NCI-H1048 (cell line): ENCODE results near the gene NUDT2.
"Not testable (repeated sequence)": the region's sequence is repeated elsewhere in the genome, so short reads cannot be mapped to it uniquely, and the experiment has no call there.

Source experiments
- DNase-seq: peaks from one replicate; lab custom pipeline; 2025; lab: John Stamatoyannopoulos, UW

Gene NUDT2

DNA sequence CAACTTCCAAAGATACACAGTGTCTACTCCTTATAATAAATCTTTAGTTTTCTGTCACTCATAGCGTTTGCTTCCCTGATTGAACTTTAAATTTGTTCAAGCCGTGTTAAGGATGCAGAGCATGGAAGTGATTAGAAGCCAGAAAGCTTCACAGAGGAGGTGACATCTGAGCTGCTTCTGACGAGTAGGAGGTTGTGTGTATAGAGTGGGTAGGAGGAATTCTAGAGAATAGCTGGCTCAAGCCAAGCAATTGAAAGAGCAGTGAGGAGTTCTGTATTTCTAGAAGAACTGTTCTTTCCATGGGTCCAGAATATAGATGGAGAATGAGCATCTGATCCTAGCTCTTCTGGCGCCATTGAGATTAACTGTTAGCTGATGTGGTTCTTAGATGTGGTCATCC, 6.0 kb downstream of the NUDT2 start:
- no peak for DNase-seq

DNA sequence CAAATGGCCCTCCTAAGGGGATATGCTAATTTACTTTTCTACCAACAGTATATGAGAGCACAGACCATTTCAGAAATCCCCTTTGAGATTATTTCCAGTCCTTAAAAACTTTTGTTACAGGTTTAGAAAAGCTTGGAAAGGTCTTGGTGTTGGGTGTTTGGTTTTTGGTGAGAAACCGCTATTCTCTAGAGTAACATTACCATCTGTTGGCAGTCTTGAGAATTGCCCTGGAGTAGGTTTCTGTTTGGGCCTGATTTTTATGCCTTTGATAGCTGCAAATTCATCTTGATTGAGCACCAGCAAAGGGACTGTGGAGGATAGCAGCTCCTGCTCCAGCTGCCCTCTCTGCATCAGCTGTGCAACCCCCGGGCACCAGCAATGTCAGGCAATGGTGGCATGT, 8.0 kb downstream of the NUDT2 start:
- DNase-seq, result no peak

DNA sequence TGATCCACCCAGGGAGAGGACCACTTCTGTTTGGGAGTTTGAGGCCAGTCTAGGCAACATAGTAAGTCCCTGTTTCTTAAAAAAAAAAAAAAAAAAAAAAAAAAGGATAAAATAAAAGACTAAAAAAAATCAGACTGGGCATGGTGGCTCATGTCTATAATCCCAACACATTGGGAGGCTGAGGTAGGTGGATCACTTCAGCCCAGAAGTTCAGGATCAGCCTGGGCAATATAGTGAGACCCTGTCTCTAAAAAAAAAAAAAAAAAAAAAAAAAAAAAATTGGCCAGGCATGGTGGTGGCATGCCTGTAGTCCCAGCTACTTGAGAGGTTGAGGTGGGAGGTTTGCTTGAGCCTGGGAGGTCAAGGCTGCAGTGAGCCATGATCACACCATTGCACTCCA, 8.7 kb downstream of the NUDT2 start:
- DNase-seq, result not testable (repeated sequence)

DNA sequence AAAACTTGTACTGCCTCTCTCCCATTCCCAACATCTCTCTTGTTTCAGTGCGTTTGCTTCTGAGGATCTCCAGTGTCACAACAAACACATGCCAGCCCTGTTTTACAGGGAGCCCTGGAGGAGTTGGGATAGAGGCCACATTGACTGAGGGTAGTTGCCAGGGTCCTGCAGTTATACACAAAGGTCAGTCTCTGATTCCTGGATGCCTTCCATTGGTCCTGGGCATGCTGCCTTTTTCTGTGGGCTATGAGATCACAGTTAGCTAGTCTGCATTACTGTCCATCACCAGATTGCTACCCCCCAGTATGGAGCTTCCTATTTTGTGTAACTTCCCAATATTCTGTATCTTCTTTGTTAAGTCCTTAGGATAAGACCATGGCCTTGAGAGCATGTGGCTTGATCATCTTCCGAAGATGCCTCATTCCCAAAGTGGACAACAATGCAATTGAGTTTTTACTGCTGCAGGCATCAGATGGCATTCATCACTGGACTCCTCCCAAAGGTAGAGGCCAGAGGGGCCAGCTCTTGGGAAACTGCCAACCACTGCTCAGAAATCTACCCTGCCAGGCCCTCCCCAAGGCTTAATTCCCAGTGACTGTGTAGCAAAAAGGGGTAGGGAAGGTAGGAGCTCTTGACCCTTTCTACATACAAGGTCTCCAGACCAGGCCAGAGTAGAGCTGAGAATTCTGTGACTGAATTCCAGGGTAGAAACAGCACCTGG, 9.5 kb downstream of the NUDT2 start:
- DNase-seq, result no peak

- no peak for DNase-seq
Measured at GRCh38 chr9:34341659-34342295, 12.4 kb downstream of the NUDT2 start.

DNA sequence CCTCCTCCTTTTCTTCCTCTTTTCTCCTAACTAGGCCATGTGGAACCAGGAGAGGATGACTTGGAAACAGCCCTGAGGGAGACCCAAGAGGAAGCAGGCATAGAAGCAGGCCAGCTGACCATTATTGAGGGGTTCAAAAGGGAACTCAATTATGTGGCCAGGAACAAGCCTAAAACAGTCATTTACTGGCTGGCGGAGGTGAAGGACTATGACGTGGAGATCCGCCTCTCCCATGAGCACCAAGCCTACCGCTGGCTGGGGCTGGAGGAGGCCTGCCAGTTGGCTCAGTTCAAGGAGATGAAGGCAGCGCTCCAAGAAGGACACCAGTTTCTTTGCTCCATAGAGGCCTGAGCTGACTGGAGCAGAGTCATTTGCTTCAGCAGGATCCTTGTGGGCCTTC, 13.7 kb downstream of the NUDT2 start:
- DNase-seq, result no peak

- DNase-seq, result no peak
Measured at GRCh38 chr9:34343605-34344004, 14.2 kb downstream of the NUDT2 start.

DNA sequence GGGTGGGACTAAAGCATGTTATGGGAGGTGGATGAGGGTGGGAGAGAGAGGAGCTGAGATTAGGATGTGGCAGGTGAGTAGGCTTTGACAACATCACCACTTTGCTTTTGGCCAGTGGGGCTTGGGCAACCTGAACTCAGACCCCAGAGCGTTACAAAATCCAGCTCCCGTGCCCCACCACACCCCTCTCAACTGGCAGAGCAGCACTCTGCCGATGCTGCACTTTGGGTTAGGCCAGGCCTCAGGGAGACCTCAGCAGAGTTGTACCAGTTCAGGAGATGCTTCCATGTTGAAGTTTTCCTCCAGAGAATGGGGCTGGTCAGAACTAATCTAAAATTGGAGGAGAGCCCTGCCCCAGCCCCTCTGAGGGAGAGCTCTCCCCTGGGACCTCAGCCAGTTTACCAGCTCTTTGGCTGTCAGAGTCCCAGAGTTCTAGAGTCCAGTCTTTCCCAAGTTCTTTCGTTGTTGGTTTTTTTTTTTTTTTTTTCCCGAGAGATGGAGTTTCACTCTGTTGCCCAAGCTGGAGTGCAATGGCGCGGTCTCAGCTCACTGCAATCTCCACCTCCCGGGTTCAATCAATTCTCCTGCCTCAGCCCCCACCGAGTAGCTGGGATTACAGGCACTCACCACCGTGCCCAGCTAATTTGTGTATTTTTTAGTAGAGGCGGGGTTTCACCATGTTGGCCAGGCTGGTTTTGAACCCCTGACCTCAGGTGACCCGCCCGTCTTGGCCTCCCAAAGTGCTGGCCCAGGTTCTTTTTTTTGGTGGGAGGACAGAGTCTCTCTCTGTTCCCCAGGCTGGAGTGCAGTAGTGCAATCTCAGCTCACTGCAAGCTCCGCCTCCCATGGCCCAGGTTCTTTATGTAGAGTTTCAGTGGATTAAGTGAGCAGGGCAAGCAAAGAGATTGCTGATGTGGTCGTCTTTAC, 17.8 kb downstream of the NUDT2 start:
- no peak for DNase-seq

- no peak for DNase-seq
Measured at GRCh38 chr9:34347800-34348158, 18.4 kb downstream of the NUDT2 start.

DNA sequence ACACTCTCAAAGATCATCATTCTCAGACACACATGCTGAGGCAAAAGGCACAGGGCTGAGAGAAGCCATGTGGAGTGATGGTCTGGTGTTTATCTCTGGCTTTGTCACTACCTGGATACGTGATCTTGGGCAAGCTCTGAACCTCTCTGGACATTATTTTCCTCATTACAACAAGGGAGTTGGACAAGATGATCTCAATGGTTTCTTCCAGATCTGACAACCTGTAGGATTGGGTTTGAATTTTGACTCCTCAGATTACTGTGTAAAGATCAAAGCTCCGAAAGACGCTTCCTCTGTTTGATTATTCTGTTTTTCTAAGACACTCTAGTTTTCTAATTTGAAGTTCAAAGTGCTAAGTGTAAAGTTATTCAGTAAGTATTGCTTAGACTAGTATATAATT, 20.0 kb downstream of the NUDT2 start:
- DNase-seq, result no peak

- not testable (repeated sequence) for DNase-seq
Measured at GRCh38 chr9:34352122-34352652, 22.8 kb downstream of the NUDT2 start.

DNA sequence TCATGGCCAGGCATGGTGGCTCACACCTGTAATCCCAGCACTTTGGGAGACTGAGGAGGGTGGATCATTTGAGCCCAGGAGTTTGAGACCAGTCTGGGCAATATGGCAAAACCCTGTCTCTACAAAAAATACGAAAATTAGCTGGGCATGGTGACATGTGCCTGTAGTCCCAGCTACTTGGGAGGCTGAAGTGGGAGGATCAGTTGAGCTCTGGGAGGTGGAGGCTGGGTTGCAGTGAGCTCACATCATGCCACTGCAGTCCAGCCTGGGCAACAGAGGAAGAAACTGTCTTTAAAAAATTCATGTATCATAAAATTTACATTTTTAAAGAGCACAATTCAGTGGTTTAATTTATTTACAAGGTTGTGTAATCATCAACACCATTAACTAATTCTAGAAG, 23.6 kb downstream of the NUDT2 start:
- not testable (repeated sequence) for DNase-seq

GRCh38 chr9:34362614-34363214, 33.3 kb downstream of the NUDT2 start:
- no peak for DNase-seq

- no peak for DNase-seq
Measured at GRCh38 chr9:34363619-34364351, 34.4 kb downstream of the NUDT2 start.

GRCh38 chr9:34365282-34365681, 35.9 kb downstream of the NUDT2 start:
- DNase-seq, result no peak

- DNase-seq, result no peak
Measured at GRCh38 chr9:34366365-34366764, 37.0 kb downstream of the NUDT2 start.

GRCh38 chr9:34367751-34368410, 38.5 kb downstream of the NUDT2 start:
- DNase-seq, result not testable (repeated sequence)

DNA sequence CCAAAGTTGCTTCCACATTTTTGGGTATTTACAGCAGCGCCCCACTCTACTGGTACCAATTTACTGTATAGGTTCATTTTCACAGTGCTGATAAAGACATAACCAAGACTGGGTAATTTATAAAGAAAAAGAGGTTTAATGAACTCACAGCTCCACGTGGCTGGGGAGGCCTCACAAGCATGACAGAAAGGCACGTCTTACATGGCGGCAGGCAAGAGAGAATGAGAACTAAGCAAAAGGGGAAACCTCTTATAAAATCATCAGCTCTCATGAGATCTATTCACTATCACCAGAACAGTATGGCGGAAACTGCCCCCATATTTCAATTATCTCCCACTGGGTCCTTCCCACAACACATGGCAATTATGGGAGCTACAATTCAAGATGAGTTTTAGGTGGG, 39.4 kb downstream of the NUDT2 start:
- not testable (repeated sequence) for DNase-seq

DNA sequence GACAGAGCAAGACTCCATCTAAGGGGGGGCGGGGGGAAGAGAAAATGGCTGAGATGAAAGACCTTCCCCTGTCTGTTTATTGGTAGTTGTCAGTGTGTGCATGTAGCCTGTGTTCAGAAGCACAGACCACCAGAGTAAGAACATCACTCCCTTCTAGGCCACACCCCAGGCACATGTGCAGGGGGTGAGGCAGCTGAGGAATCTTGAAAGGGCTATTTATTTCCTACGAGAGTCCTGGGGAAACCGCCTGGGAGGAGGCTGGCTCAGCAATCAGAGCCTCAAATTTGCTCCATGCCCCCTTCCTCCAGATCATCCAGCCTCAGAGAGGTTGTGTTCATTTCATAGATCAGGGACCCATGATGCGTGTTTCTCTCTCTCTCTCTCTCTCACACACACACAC, 40.3 kb downstream of the NUDT2 start:
- no peak for DNase-seq

DNA sequence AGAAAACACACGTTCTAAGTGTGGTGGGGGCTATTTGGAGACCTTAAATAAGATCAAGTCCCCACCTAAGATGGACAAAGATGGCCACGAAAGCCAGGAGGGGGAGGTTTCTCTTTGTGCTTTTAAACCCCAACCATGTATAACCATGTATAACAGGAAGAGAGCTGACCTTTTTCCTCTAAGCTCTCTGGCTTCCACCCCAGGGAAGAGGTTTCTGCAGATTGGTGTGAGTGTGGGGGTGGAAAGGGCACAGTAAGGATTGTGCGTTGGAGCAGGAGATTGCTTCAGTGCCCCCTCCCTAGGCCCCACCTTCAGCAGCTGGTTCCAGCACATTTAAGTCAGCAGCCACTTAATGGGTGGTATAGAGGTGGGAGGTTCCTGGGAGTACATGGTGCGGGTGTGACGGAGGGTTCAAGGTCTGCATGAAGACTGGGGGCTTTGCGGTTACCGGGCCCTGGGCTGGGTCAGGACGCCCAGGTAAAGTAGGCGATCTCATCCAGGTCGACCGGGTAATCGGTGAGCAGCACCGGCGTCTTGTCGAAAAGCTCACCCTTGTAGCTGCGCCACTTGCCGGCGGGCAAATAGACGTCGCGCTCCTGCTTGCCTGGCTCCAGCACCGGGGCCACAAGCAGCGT, 41.1 kb downstream of the NUDT2 start:
- no peak for DNase-seq
